Retinal pigment epithelial cell (primary cell): ENCODE results near the gene MVB12B.

Source experiments
- DNase-seq: peaks from one replicate; pipeline ENCODE4 v3.0.0-alpha.2; 2010; ENCODE audit warnings: low read depth
- H3K4me3 ChIP-seq: 2 replicates; pipeline ENCODE4 v1.5.1; 2011; ENCODE audit warnings: mild to moderate bottlenecking, low read length, control low read depth, moderate library complexity
- TF ChIP-seq, protein P1 (sequence below): conservative IDR thresholded peaks from 2 replicates; pipeline ENCODE4 v1.5.1; 2011; ENCODE audit warnings: low read depth, low read length, control low read depth, inconsistent platforms

The MVB12B gene

DNA sequence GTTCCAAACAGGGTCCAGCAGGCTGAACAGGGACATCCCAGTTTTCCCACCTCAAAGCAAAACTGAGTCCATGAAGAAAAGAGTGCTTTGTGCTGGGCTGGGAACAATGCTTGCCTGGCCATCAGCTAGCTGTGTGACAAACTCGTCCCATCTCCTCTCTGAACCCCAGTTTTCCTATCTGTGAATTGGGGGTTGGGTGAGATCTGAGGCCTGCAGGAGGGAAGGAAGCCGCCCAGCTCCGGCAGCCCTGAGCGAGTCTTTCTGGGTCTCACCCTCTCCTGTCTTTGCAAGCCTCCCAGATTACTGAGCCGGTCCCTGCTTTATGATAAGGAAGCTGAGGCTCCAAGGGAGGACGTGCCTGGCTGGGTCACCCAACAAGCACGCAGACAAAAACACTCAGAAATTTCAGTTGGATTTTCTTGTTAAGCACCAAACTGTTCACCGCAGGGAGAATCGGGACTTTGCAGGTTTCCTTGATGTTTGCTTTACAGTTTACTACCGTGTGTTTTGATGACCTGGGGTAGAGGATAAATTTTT, 204.5 kb downstream of the MVB12B start:
- no peak overlapping the region for H3K4me3 ChIP-seq
- TF ChIP-seq, protein P1, sequence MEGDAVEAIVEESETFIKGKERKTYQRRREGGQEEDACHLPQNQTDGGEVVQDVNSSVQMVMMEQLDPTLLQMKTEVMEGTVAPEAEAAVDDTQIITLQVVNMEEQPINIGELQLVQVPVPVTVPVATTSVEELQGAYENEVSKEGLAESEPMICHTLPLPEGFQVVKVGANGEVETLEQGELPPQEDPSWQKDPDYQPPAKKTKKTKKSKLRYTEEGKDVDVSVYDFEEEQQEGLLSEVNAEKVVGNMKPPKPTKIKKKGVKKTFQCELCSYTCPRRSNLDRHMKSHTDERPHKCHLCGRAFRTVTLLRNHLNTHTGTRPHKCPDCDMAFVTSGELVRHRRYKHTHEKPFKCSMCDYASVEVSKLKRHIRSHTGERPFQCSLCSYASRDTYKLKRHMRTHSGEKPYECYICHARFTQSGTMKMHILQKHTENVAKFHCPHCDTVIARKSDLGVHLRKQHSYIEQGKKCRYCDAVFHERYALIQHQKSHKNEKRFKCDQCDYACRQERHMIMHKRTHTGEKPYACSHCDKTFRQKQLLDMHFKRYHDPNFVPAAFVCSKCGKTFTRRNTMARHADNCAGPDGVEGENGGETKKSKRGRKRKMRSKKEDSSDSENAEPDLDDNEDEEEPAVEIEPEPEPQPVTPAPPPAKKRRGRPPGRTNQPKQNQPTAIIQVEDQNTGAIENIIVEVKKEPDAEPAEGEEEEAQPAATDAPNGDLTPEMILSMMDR: no peak
- no peak for DNase-seq

DNA sequence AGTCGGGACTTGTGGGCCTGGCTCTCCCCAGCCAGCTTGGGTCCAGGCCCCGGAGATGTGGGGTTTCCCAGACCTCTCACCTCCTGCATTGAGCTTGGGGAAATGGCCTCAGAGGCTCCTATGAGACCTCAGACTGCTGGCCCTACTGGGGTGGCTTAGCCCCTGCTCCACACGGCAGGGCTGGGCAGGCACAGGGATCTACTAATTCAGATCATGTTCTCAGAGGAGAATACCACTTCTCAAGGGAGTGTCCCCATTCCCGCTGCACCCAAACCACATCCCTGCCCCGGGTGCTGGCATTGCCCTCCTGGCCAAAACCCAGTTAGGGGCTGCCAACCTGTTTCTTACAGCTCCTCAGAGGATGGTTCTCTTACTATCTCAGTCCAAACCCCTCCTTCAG, 205.0 kb downstream of the MVB12B start:
- TF ChIP-seq, protein P1: no peak
- no peak overlapping the region for H3K4me3 ChIP-seq
- no peak for DNase-seq

DNA sequence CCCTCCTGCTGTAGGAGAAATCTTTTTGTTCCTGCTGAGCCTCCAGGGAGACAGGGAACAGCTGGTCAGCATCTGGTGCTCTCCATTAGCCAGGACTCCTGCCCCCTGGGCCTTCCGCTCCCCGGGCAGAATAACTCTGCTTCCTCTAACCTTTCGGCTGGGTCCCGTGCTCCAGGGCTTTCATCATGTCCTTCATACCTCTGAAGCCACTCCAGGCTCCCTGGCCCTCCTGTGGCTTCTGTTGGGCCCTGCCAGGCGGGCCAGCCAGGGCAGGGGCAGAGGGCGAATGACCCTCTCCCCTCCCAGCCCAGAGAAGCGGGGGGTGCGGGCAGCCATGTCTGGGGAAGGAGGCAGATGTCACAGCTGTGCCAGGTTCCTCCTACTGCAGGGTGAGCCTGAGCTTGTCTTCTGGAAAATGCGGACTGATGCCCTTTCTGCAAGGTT, 205.4 kb downstream of the MVB12B start:
- DNase-seq: no peak
- H3K4me3 ChIP-seq: no peak overlapping the region
- TF ChIP-seq, protein P1: no peak

DNA sequence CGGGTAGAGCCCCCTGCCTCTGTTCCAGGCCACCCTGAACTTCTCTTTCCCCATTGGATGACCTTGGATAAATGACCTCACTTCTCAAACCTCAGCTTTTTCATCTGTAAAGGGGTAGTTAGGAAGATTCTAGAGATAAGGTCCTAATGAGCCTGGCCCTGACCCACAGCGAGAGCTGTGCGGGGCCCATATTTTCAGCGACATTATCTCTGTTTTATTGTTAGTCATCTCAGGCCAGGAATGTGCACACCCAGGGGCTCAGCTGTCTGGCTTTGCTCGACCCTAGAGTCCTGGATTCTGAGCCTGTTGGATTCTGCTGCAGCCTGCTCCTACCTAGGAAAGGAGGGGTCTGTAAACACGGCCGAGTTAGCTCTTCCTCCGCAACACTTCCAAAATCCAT, 205.9 kb downstream of the MVB12B start:
- TF ChIP-seq, protein P1: no peak
- DNase-seq: no peak
- H3K4me3 ChIP-seq: no peak overlapping the region

DNA sequence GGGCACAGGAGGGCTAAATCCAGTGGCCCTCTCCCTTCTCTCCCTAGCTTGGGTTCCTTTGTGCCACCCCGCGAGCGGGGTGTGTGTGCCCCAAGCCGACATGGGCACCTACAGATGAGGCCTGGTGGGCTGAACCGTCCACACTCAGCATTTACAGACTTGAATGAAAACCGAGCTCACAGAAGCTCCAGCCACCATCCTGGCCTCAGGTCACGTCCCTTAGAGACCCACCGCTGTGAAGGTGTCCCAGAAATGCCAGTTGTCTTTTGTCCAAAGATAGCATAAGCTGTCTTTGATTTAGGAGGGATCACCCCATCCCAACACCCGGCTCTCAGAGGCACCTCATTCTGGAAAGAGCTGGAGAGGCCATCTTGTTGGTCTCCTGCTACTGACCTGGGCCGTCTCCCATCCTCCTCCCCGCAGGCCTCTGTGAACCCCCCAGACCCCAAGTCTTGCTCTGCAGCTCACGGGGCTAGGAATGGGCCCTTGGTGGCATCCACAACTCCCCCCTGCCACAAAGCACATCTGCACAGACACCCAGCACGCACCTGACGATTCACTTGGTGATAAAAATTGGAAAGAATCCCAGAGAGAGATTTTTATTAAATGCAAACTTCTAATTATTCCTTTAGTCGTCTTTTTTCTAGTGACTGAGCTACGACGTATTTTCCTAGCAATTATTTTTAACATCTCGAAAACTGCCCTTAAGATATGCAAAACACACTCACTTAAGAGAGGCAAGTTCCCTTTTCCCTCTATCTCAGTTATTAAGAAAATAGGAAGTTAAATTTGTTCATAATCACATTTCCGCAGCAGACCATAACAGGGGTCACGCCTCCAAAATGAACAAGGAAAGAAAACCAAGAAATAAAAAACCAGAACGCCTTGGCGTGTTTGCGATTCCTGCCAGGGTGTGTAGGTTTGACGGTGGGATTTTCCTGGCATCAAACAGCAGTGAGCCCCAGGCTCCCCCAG, 206.6 kb downstream of the MVB12B start:
- no peak for DNase-seq

DNA sequence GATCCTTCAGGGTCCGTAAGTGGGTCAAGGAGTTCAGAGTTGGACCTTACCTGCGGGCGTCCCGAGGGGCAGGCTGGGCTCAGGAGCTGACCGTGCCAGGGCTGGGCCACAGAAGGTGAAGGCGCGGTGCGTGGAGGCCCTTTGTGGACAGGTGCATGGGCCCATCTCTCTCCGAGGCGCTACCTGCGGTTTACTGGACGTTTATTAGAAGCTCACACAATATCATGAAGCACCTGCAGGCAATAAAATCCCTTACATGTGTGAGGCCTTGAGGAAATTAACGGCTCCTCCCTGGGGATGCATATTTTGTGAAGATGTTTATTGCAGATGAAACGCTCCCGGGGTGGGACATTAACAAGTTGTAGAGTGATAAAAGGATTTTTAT, 207.3 kb downstream of the MVB12B start:
- no peak for DNase-seq
- TF ChIP-seq, protein P1: no peak
- no peak overlapping the region for H3K4me3 ChIP-seq

More for the DNA sequence above, 206.6 kb downstream of the MVB12B start:
- TF ChIP-seq, protein P1: no peak
- no peak overlapping the region for H3K4me3 ChIP-seq
